Adrenal gland (tissue), 12 donors: ENCODE results near the gene UNC79. TPM values are rescaled to one million over a fixed set of nuclear protein-coding genes. Genes with fewer than 3 reads are reported as not detected.

ENCODE experiments used
- DNase-seq, 7 donors: peaks; one replicate each; pipeline ENCODE4 v3.0.0-alpha.2; 2019 to 2020
- H3K27ac ChIP-seq, 5 donors: fragments of 200-600 bp; sonication (generic) in 4 of 5; 1 replicate in 3 of 5; 2 replicates in 2 of 5; pipeline versions ENCODE4 v1.5.1 to v1.8.0; 2016 to 2020; ENCODE audit warnings: mild to moderate bottlenecking in 1 of 5
- H3K27me3 ChIP-seq: fragments of 200-600 bp; 2 replicates; pipeline ENCODE4 v1.8.0; 2021
- H3K36me3 ChIP-seq, 2 donors: fragments of 200-600 bp; replicated peaks in 1 of 2; 1 replicate in 1 of 2; 2 replicates in 1 of 2; pipeline versions ENCODE4 v1.5.1 to v1.8.0; 2018 to 2022
- H3K4me1 ChIP-seq, 2 donors: fragments of 200-600 bp; replicated peaks in 1 of 2; 1 replicate in 1 of 2; 2 replicates in 1 of 2; pipeline versions ENCODE4 v1.5.1 to v1.8.0; 2018 to 2021
- H3K4me3 ChIP-seq, 4 donors: fragments of 200-600 bp; sonication (generic) in 3 of 4; one replicate each; pipeline ENCODE4 v1.5.1; 2016 to 2018
- H3K9me3 ChIP-seq, 3 donors: fragments of 200-600 bp; sonication (generic) in 1 of 3; replicated peaks in 1 of 3; 1 replicate in 2 of 3; 2 replicates in 1 of 3; pipeline versions ENCODE4 v1.5.1 to v1.8.0; 2016 to 2021
- CTCF ChIP-seq, 6 experiments: fragments of 450-650 bp in 4 of 6; fragments of 200-600 bp in 2 of 6; sonication (generic) in 1 of 6; IDR thresholded peaks; 1 replicate in 5 of 6; 2 replicates in 1 of 6; pipeline versions ENCODE4 v1.5.1 to v1.8.0; 2016 to 2021; ENCODE audit warnings: antibody characterized with exemption in 6 of 6, mild to moderate bottlenecking in 2 of 6, moderate library complexity in 1 of 6
- POLR2A ChIP-seq, 2 donors: fragments of 450-650 bp; IDR thresholded peaks; one replicate each; pipeline ENCODE4 v1.6.1; 2017; ENCODE audit warnings: antibody characterized with exemption in 2 of 2, mild to moderate bottlenecking in 2 of 2, moderate library complexity in 1 of 2
- WGBS, 4 donors: extraction: QIAGEN DNeasy Blood & Tissue Kit in 2 of 4; methylation state at CpG; one replicate each; pipeline versions ENCODE4 v1.1.5 to v1.1.7; 2013 to 2017; 5-methylcytosine and 5-hydroxymethylcytosine counted together
- intact Hi-C, 2 donors: fragments of 100-400 bp; cut with DNase I; formaldehyde crosslinking; loops; one replicate each; pipeline versions ENCODE4 v1.14.1 to v1.15.0; 2022 to 2023
- polyA plus RNA-seq, 3 donors: library from polyadenylated mRNA; stranded (reverse); fragments of 200-250 nt in 2 of 3; fragments of 350-450 nt in 1 of 3; fragmentation: Illumina TruSeq in 1 of 3; extraction: RNeasy Lipid Tissue Mini Kit (QIAGEN cat#74804) in 1 of 3; gene quantifications; one replicate each; pipeline ENCODE4 v1.2.3, GENCODE V29; 2013 to 2014
- total RNA-seq, 9 donors: library from RNA; depleted of rRNA in 4 of 9; stranded (reverse); fragments of >200 nt in 4 of 9; fragments of 120-200 nt in 1 of 9; fragmentation: NEBNext Ultra II Directional in 1 of 9; extraction: Animal tissue kit (Norgen Biotek cat#: 25700) in 1 of 9; gene quantifications; one replicate each; pipeline versions ENCODE4 v1.1.0 to v1.2.4, GENCODE V29; 2013 to 2023
- donor health status: healthy with polysubstance abuse.
- donor health status: Bipolar disorder and iron deficiency.
- donor health status: DM: yes; HTN: yes; CAD: no.
- donor health status: DM: no; HTN: no; CAD: no.
- donor health status: DM: no; HTN: no; CAD: no.
- donor health status: DM: yes; HTN: yes; CAD: no.

The UNC79 gene
- total and polyA plus RNA-seq, 12 donors: 0.09 to 4.3 (median 1.1) TPM

GRCh38 chr14:93702946-93703345, 272.2 kb downstream of the UNC79 start:
- intact Hi-C loops: no loop called here
- Histone ChIP-seq H3K36me3 (no peaks in the 10 kb centered on the region), H3K9me3 (no peaks in the 10 kb centered on the region), H3K27ac (no peak overlapping the region), H3K27me3 (no peaks in the 10 kb centered on the region), H3K4me1 (no peaks in the 10 kb centered on the region), H3K4me3 (no peak overlapping the region)
- 77 to 86% (median 82%) methylated on average over 6 of the region's 6 CpGs for WGBS, 4 donors
- TF ChIP-seq CTCF (IDR thresholded peaks at IDR 0.05) (no peak), POLR2A (IDR thresholded peaks at IDR 0.05) (no peak)
- DNase-seq: no peak

GRCh38 chr14:93703941-93704340, 273.2 kb downstream of the UNC79 start:
- peak in 1 of 7 donors; percentile 28 for DNase-seq
- no peak overlapping the region for H3K27ac ChIP-seq
- 84 to 90% (median 87%) methylated on average over 6 of the region's 6 CpGs for WGBS, 4 donors
- H3K4me3 ChIP-seq: no peak overlapping the region
- H3K36me3 ChIP-seq: no peaks in the 10 kb centered on the region
- no peaks in the 10 kb centered on the region for H3K27me3 ChIP-seq
- TF ChIP-seq CTCF (IDR thresholded peaks at IDR 0.05): no peak
- TF ChIP-seq POLR2A (IDR thresholded peaks at IDR 0.05): no peak
- H3K4me1 ChIP-seq: no peaks in the 10 kb centered on the region
- intact Hi-C loops: no loop called here
- H3K9me3 ChIP-seq: no peaks in the 10 kb centered on the region

- TF ChIP-seq CTCF (IDR thresholded peaks at IDR 0.05) (no peak), POLR2A (IDR thresholded peaks at IDR 0.05) (no peak)
- no peaks in the 10 kb centered on the region for H3K36me3 ChIP-seq
- DNase-seq: peak in 1 of 7 donors; percentile 7
- H3K27ac ChIP-seq: no peak overlapping the region
- WGBS, 4 donors: 85 to 88% (median 86%) methylated on average over 15 of the region's 15 CpGs
- no peaks in the 10 kb centered on the region for H3K4me1 ChIP-seq
- intact Hi-C loops: no loop called here
- H3K4me3 ChIP-seq: no peak overlapping the region
- no peaks in the 10 kb centered on the region for H3K9me3 ChIP-seq
- no peaks in the 10 kb centered on the region for H3K27me3 ChIP-seq
Measured at GRCh38 chr14:93705513-93706156, 274.9 kb downstream of the UNC79 start.

GRCh38 chr14:93706360-93706955, 275.7 kb downstream of the UNC79 start:
- H3K27me3 ChIP-seq: no peaks in the 10 kb centered on the region
- H3K27ac ChIP-seq: no peak overlapping the region
- H3K9me3 ChIP-seq: no peaks in the 10 kb centered on the region
- no peak overlapping the region for H3K4me3 ChIP-seq
- TF ChIP-seq POLR2A (IDR thresholded peaks at IDR 0.05): no peak
- DNase-seq: peak in 1 of 7 donors; percentile 23
- intact Hi-C loops: no loop called here
- no peaks in the 10 kb centered on the region for H3K4me1 ChIP-seq
- H3K36me3 ChIP-seq: no peaks in the 10 kb centered on the region
- 80 to 90% (median 87%) methylated on average over 17 to 21 of the region's 21 CpGs for WGBS, 4 donors

GRCh38 chr14:93707475-93707874, 276.7 kb downstream of the UNC79 start:
- intact Hi-C loops: no loop called here
- Histone ChIP-seq H3K36me3 (no peaks in the 10 kb centered on the region), H3K4me1 (no peaks in the 10 kb centered on the region), H3K4me3 (no peak overlapping the region), H3K27ac (no peak overlapping the region), H3K9me3 (no peaks in the 10 kb centered on the region), H3K27me3 (no peaks in the 10 kb centered on the region)
- 62 to 73% (median 64%) methylated on average over 3 of the region's 3 CpGs for WGBS, 4 donors
- peak in 1 of 7 donors; percentile 34 for DNase-seq
- TF ChIP-seq POLR2A (IDR thresholded peaks at IDR 0.05) (no peak), CTCF (IDR thresholded peaks at IDR 0.05) (no peak)
